ENCODE data around the gene KRTAP5-3.
"Not testable (repeated sequence)": the region's sequence is repeated elsewhere in the genome, so short reads cannot be mapped to it uniquely, and the experiment has no call there.

KRTAP5-3 gene, protein sequence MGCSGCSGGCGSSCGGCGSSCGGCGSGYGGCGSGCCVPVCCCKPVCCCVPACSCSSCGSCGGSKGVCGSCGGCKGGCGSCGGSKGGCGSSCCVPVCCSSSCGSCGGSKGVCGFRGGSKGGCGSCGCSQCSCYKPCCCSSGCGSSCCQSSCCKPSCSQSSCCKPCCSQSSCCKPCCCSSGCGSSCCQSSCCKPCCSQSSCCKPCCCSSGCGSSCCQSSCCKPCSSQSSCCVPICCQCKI

DNA sequence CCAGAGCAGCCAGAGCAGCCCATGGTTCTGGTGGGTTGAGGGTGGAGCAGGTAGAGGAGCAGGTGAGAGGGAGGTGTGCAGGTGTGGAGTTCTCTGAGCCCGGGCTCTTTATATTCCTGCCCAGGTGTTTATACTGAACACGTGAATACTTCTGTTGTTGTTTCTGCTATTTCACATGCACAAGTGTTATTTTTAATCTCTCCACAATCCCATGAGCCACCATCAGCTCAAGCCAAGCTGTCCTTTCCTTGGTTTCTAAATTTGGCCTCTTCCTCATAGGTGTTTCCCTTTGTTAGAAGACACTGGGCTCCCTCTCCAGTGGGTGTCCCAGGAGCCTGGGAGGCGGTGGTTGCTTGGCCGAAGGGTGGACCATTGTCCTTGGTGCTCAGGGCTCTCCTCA is at the start of gene KRTAP5-3:
TSS of gene KRTAP5-3 (minus strand) at position 101 of the 400 bp plus-strand sequence. CDS start at position 23, 78 bp downstream.
- no peak for DNase-seq

DNA sequence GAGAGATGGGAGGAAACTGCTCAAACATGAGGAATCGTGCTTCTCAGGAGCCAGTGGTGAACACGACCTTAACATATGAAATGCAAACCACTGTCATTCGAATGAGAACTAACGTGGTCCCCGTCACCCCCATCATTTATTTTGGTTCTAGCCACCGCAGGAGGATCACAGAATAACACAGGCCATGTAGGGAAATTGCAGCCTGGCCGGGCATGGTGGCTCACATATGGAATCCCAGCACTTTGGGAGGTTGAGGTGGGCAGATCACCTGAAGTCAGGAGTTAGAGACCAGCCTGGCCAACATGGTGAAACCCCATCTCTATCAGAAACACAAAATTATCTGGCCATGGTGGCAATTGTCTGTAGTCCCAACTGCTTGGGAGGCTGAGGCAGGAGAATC is 48.4 kb upstream of the KRTAP5-3 start:
- DNase-seq: no peak

DNA sequence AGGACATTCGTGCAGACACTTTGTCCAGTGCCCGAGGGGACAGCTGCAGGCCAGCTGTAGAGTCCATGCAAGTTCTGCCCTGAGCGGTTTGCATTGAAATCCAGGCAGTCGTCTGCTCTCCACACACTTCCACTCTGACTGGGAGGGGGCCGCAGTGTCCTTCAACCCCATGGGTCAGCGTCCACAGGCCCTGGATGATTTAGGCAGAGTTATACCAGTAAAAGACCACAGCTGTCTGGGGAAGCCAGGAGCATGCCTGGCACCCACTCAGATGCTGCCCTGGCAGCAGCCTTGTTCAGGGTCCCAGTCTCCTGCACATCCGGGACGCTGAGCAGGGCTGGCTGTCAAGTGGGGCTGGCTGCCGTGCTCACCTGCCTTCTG is 47.8 kb upstream of the KRTAP5-3 start:
- no peak for DNase-seq

DNA sequence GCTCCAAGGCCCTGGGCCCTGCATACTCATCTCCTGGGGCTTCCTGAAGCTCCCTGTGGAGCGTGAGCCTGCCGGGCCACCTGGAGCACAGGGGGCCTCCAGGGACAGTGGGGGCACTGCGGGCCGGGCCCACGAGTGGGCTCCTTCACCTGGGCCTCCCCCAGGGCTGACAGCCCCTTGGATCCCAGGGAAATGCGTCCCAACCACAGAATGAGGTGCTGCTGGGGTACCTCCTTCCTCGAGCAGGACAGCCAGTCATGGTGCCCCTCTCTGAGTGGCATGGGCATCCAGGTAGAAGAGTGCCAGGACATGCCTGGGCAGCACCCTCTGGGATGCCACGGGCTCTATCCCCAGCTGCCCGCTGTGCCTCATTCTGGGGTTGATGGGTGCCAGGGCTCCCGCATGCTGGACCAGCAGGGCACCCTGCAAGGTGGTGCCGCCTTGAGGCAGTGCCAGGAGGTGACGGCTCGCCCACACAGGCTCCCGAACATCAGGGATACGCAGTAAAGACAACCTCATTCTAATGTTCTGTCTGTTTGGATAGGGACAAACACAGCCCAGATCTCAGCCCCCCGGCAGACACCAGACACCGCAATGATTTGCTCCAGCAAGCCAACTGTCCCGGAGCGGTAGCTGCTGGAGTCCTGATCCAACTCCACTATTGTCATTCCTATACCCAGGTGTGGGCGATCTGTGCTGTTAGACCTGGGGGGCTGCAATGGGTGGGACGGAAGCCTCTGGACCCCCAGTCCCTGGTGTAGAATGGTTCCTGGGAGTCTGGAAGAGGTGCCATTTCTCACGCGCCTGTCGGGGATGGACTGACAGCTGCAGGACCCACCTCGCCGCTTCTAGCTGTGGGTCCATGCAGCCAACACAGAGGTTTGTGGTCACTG is 47.2 kb upstream of the KRTAP5-3 start:
- no peak for DNase-seq

DNA sequence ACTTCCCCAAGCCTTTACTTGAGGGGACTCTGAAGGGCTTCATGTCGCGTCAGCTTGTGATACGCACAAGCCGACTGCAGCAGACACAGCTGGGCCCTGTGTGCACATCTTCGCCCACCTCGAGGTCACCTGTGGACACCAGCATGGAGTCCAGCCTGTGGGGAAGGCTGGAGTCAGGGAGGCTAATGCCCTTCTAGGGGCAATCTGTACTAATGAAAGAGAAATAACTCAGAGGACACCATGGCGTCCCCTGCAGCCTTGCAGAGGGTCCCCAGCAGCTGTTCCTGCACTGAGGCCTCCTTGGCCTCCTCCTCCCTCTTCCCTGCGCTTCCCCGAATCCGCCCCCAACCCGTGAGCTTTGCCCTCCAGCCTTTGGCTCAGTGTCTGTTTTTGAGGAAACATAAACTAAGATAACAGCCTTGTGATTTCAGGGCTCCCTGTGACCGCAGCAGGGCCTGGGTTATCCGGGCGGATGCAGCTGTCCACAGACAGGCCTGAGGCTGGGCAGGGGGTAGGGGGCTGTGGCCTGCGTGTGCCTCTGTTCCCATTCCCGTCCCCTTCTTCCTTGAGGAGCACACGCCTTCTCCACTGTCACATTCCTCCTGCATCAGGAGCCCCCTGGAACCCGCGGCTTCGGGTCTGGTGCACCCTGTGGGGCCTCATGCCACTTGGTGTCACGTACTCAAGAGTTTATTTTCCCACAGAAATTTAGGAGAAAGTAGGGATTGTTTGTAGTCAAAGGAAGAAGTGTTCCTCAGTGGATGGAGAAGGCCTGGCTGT is 46.3 kb upstream of the KRTAP5-3 start:
- no peak for DNase-seq

DNA sequence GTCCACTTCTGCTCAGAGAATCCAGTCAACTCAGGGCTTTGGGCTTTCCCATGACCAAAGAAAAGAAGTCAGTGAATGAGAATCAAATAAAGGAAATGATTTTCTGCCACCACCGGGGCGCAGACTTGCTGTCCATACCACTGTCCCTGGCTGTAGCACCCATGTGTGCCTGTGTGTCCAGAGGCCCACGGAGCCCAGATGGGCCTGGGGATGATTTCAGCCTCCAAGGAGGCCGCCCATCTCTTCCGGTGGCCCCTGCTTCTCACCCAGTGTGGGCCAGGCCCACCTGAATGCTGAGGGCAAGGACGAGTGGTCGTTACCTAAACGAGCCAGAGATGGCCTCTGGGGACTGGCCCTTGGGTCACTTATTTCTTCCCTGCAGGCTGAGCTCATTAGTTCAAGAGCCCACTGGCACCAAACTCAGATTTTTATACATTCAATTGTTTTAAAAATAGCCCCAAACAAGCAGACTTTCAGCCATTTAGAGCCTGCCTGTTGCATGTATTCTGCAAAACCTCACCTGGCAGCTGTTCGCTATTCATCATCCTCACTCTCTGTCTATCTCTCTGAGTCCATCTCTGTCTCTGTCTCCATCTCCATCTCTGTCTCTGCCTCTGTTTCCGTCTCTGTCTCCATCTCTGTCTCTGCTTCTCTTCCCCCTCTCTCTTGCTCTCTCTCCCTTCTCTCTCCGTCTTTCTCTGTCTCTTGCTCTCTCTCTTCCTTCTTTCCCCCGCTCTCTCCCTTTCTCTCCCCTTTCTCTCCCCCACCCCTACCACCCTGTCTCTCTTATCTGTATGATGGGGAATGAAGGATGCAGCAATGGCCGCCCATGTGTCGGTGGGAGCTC is 45.5 kb upstream of the KRTAP5-3 start:
- no peak for DNase-seq

DNA sequence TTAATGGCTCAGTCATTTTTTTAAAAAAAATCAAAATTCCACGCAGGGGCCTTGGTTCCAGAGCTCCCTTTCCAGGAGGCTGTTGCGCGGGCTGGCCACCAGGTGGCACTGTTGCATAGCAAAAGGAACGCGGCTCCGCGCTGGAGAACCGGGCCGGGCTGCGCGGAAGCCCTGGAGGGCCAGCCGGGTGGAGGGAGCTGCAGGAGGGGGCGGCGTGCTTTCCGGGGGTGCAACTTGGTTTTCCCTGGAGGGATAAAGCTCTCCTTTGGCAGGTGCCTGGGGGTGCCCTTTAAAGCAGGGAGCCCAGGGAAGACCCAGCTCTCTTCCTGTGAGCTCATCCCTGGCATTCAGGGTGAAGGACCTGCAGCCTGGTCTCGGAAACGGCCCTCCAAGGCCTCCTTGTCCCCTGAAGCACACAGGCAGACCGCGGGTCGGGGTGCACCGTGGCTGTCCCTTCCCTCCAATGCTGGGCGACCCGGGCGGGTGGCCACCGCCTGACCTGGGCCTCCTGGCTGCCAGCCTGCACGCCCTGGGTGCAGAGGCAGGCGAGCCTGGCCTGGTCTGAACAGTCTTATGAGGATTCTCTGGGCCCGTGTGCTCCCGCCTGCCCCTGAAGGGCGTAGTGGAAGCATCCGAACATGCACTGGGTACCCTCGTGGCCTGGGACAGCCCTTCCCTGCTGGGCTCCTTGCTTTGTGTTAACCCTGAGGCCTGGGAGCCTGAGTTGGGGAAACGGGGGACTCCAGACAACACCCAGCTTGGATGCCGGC is 44.7 kb upstream of the KRTAP5-3 start:
- DNase-seq: no peak

DNA sequence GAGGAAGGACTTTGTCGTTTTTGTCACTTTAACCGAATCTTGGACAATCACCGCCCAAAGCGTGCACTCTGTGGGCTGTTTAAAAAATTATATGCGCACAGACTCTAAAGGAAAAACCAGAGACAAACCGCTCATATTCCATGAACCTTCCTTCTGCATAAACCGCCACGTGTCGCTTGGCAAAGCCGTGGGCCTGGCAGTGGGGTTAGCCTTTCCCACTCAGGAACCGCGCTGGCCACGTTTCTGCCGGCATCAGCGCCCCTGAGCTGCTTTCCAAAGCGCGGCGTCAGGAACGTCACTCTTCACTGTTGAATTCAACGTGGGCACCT is 44.1 kb upstream of the KRTAP5-3 start:
- DNase-seq: no peak

DNA sequence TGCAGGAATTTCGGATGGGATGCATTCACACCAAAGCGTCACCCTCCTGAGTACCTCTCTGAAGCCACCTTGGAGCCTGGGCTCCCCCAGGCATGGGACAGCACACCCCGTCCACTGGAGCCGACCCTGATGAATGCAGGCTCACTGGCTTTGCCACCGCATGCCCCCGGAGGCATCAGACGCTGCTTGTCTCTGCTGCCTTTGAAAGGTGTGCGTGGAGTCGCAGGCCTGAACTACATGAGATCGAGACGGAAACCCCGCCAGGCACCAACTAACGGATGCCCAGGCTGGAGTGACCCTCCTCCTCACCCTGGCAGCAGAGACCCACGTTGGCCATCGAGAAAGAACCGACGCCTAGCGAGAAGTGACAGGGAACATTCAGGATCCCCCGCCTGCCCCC is 43.8 kb upstream of the KRTAP5-3 start:
- DNase-seq: no peak

DNA sequence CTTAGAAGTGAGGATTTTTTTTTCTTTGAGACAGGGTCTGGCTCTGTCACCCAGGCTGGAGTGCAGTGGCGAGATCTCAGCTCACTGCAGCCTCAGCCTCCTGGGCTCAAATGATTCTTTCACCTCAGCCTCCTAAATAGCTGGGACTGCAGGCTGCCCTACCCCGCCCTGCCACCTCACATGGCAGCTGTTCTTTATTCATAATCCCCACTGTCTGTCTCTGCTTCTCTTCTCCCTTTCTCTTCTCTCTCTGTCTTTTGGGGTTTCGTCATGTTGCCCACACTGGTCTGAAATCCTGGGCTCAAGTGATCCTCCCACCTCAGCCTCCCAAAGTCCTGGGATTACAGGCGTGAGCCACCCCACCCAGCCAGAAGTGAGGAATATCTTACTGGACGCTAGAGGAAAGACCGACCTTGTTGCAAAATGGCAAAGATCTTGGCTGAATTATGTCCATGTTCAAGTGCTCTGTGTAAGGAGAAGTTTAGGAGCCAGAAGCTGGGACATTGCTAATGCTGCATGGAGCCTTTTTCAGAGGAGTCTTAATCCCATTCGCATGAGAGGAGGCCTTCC is 43.2 kb upstream of the KRTAP5-3 start:
- no peak for DNase-seq

DNA sequence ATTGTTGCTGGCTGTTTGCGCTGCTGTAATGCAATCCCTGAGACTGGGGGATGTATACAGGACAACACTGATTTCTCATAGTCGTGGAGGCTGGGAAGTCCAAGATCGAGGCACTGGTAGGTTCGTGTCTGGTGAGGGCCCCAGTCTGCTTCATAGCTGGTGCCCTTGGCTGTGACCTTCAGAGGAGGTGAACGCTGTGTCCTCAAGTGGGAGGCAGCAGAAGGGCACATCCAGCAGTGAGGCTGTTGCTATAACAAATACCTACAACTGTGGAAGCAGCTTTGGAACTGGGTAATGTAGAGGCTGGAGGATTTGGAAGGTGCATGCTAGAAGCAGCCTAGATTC is 42.6 kb upstream of the KRTAP5-3 start:
- DNase-seq: no peak

DNA sequence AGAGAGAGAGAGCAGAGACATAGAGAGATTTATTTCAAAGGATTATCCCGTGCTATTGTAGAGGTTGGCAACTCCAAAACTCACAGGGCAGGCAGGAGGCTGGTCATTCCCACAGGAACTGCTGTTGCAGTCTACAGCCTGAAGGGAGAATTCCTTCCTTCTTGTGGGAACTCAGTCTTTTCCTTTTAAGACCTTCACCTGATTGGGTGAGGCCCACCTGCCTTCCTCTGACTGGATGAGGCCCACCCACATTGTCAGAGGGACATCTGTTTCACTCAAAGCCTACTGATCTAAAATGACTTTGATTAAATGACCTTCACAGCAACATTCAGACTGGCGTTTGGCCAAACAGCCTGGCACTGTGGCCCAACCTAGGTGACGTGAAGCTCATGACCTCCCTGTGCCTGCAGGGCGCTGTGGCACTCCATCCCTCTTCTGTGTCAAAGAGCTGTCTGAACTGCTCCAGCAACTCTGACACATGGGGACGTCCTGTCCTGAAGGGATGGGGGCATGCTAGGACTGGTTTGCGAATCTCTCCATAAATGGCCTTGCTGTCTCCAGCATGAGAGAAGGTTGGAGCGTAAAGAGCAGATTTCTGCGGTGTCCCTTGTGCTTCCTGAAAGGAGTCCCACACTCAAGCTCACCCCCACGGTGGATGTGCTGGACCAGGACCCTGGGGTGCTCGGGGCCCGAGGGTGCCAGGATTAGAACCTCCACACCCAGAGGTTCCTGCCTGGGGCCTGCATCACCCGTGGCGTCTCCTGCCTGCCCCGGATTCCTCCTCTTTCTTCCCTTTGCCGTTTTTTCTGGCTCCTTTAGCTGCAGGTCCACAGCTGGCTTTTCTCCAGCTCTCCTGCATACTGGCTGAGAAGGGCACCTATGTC is 42.0 kb upstream of the KRTAP5-3 start:
- DNase-seq: no peak

DNA sequence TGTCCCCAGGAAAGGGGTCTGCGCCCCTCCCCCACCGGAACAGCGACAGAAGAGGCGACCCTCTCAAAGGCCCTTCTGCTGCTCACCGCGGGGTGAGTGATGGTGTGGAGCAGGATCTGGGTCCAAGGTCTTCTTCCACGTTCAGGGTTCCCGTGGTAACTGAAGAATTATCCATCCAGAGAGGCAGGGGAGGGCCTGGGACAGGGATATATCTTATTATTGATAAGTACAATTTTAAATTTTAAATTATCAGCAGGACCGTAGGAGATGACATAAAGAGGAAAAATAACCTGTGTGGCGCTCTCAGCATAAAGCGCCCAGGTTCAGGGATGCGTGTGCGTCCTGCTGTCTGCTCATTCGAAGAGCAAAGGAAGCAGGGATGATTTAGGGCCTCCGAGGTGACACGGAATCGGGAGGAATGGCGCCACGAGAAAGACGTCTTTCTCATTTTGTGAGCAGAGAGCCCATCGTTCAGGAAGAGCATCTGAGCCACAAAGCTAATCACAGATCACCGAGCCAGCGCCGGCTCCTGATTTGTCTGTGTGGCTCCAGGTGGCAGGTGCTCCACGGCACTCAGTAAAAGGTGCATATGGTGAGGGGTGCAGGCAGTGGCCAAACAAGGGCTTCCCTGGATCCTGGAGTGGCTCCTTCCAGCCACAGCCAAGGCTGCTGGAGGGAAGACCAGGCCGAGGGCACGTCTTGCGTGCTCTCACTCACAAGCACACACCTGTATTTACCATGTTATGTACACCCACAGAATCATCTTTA is 40.6 kb upstream of the KRTAP5-3 start:
- DNase-seq: no peak

DNA sequence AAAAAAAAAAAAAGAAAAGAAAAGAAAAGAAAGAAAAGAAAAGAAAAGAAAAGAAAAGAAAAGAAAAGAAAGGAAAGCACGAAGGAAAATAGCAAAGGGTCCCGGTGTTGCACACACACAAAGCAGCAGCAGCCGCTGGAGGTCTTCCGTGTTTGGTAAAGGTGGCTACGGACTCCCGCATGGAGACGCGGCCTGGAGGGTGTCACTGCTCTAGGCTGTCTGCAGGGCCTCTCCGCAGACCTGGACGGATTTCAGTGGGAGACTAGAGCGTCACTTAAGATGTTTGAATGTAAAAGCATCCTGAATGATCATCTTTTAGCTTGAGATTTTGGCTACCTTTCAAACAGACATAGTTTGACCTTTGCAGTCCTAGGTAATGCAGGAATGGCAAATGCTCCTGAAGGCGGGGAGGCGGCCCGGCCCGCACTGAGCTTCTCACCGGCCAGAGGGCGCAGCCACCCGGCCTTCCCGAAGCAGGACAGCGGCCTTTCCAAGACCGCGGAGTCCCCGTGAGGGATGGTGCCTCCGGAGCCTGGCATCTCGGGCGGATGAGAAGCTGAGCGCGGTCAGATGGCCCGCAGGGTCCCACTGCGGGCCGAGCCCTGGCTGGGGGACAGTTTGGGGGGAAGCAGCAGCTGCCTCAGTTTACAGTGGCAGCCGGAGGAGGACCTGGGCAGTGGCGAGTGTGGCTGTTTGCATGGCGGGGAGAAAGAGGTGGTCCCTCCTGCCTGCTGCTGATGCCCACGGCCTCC is 39.8 kb upstream of the KRTAP5-3 start:
- DNase-seq: no peak

DNA sequence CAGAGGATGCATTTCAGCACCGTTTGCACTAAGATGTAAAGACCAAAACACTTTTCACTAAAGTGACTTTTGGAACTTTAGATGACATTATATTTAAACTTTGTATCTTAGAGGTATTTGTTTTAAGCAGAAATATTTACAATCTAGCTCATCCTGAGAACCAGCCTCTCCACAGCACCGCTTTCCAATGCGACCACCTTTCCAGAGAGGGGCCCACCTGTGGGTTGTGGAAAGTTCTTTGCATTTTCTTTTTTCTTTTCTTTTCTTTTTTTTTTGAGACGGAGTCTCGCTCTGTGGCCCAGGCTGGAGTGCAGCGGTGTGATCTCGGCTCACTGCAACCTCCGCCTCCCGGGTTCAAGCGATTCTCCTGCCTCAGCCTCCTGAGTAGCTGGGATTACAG is 38.3 kb upstream of the KRTAP5-3 start:
- DNase-seq: not testable (repeated sequence)

DNA sequence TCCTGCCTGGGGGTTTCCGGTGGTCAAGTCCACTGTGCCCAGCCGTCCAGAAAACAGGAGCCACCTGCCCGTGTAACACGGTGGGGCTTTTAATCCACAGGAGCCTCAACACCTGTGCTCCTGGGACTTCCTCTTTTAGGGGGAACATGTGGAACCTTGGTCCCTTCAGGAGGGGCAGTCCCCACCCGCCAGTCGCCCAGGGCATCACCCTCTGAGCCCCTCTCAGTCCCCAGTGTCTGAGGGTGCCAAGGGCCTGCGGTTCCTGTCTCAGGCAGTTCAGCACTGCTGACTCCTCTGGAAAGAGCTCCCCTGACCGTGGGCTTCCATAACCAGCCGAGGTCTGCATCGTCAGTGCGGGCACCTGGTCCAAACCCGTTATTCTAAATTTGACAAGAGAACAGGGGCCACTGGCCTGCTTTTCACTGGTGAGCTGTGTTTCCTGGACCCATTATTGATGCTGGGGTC is 37.1 kb upstream of the KRTAP5-3 start:
- no peak for DNase-seq

DNA sequence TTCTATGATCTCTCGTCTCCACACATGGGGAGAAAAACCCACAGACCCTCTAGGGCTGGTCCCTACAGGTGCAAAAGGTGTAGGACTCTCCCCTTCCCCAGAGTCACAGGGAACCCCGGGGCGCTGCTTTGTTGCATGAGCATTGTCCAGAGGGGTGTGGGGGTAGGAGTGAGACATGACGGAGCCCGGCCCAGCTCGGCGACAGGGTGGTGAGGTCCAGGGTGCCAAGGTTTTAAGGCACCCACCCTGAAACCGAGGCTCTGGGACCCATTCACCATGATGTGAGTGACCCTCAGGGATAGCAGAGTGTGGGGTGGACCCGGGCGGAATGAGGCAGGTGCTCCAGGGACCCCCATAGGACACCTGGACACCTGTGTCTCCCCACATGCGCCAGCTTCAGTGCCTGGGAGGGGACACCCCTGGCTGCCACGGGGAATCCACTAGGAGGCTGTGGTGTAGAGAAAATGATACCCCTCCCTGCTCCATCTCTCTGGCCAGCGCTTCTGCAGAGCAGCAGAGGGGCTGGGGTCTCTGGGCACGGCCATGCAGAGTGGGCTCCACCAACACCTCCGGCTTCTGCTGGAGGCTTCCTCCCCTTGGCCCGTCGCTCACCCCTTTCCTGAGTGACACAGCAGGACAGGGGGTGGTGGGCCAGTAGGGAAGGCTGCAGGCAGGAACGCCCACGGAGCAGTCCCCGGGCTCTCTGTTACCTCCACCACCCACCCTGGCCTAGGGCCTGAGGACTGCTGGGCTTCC is 36.5 kb upstream of the KRTAP5-3 start:
- DNase-seq: no peak

DNA sequence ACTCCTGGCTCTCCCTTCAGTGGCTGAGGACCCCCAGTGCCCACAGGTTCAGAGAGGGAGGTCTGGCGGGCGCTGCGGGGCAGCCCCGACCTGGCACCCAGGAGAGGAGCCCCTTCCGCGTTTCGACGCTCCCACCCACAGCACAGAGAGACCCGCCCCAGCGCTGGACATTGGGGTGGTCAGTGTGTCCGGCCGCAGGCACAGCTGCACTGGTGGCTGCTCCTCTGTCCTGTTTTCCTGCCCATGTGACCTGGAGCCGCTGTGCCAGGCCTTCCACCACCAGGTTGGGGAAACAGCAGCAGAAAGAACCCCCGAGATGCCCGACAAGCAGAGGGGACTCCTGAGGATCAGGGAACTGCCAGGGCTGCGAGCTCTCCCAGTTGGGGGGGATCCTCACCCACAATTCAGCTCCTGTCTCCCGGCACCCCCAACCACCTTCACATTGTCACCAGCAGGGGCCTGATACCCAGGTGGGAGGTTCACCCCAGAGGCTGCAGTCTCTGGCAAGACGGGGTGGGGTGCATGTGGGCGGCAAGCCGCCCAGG is 35.0 kb upstream of the KRTAP5-3 start:
- no peak for DNase-seq

Data from GF-D8 (cell line).